Activated B cell treated with CpG ODN at 0.5 μM for 24 hours (primary cell): Measurements from ENCODE around the gene PCDH12. TPM values are rescaled to one million over a fixed set of nuclear protein-coding genes. Genes with fewer than 3 reads are reported as not detected.

Experiments
- ATAC-seq: fragments of 200-7000 bp; cut with Tn5 transposase; one replicate; pipeline ENCODE4 v1.10.0; 2021; ENCODE audit warnings: low read depth, mild to moderate bottlenecking, moderate library complexity
- CTCF ChIA-PET: fragments of 350-600 bp; sonication (Branson Sonifier 250); formaldehyde crosslinking; loops from one replicate; lab custom pipeline; 2021; ENCODE audit warnings: antibody characterized with exemption; lab: Charles Lee
- POLR2A ChIA-PET: fragments of 350-600 bp; sonication (Branson Sonifier 250); formaldehyde crosslinking; loops from one replicate; lab custom pipeline; 2021; ENCODE audit warnings: antibody characterized with exemption; lab: Charles Lee
- DNase-seq: peaks from one replicate; pipeline ENCODE4 v3.0.0; 2022
- H3K27ac Mint-ChIP-seq: one replicate; pipeline ENCODE4 v1.8.0; 2020; ENCODE audit warnings: mixed read lengths
- H3K27me3 Mint-ChIP-seq: one replicate; pipeline ENCODE4 v1.8.0; 2021; ENCODE audit warnings: mixed read lengths
- H3K36me3 Mint-ChIP-seq: one replicate; pipeline ENCODE4 v1.8.0; 2021; ENCODE audit warnings: low read depth, mixed read lengths
- H3K4me1 Mint-ChIP-seq: one replicate; pipeline ENCODE4 v1.8.0; 2021; ENCODE audit warnings: mixed read lengths
- H3K4me3 Mint-ChIP-seq: one replicate; pipeline ENCODE4 v1.8.0; 2020; ENCODE audit warnings: mild to moderate bottlenecking, mixed read lengths
- H3K9me3 Mint-ChIP-seq: one replicate; pipeline ENCODE4 v1.8.0; 2020; ENCODE audit warnings: mixed read lengths
- intact Hi-C: fragments of 100-400 bp; cut with micrococcal nuclease; formaldehyde crosslinking; loops from one replicate; pipeline ENCODE4 v1.15.1; 2024
- total RNA-seq: library from RNA; stranded (reverse); gene quantifications from 2 replicates; pipeline ENCODE4 v1.2.3, GENCODE V29; 2022
- TF ChIP-seq, protein P1 (sequence below): fragments of 200-600 bp; IDR thresholded peaks from one replicate; pipeline ENCODE4 v1.8.0; 2022; ENCODE audit warnings: antibody characterized with exemption, mild to moderate bottlenecking

PCDH12 gene
- total RNA-seq, 1 donor from 2014 or later = not detected

DNA sequence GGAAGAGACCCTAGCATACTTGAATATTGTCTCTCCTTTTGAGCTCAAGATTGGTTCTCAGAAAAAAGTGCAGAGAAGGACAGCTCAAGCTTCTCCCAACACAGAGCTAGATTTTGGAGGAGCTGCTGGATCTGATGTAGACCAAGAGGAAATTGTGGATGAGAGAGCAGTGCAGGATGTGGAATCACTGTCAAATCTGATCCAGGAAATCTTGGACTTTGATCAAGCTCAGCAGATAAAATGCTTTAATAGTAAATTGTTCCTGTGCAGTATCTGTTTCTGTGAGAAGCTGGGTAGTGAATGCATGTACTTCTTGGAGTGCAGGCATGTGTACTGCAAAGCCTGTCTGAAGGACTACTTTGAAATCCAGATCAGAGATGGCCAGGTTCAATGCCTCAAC is 20.4 kb upstream of the PCDH12 start:
- no peak overlapping the region for H3K4me3 Mint-ChIP-seq
- ATAC-seq = no peak
- no peak overlapping the region for H3K27ac Mint-ChIP-seq
- CTCF ChIA-PET = interaction anchor here (1.4 to 4.9 kb wide), 3 partner anchors 12 to 165 kb away, joined by 4 to 25 read pairs (median 8); no protein-coding TSS in a partner anchor
- no peaks in the 10 kb centered on the region for H3K4me1 Mint-ChIP-seq
- H3K27me3 Mint-ChIP-seq = no peaks in the 10 kb centered on the region
- DNase-seq = no peak
- POLR2A ChIA-PET = no interaction called here
- intact Hi-C loops = no loop called here
- peaks cover 77% of the 10 kb centered on the region for H3K36me3 Mint-ChIP-seq
- no peaks in the 10 kb centered on the region for H3K9me3 Mint-ChIP-seq
- TF ChIP-seq, protein P1, sequence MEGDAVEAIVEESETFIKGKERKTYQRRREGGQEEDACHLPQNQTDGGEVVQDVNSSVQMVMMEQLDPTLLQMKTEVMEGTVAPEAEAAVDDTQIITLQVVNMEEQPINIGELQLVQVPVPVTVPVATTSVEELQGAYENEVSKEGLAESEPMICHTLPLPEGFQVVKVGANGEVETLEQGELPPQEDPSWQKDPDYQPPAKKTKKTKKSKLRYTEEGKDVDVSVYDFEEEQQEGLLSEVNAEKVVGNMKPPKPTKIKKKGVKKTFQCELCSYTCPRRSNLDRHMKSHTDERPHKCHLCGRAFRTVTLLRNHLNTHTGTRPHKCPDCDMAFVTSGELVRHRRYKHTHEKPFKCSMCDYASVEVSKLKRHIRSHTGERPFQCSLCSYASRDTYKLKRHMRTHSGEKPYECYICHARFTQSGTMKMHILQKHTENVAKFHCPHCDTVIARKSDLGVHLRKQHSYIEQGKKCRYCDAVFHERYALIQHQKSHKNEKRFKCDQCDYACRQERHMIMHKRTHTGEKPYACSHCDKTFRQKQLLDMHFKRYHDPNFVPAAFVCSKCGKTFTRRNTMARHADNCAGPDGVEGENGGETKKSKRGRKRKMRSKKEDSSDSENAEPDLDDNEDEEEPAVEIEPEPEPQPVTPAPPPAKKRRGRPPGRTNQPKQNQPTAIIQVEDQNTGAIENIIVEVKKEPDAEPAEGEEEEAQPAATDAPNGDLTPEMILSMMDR = no peak

- ChIA-PET CTCF (interaction anchor here (1.6 to 4.9 kb wide), 2 partner anchors 14 to 16 kb away, joined by 3 to 25 read pairs; no protein-coding TSS in a partner anchor), POLR2A (interaction anchor here (0.9 kb wide), 1 partner anchor 15 kb away, joined by 3 read pairs; no protein-coding TSS in a partner anchor)
- H3K36me3 Mint-ChIP-seq = peaks cover 71% of the 10 kb centered on the region
- H3K27ac Mint-ChIP-seq = no peak overlapping the region
- no peak overlapping the region for H3K4me3 Mint-ChIP-seq
- ATAC-seq (no peak), DNase-seq (no peak)
- intact Hi-C loops = no loop called here
- H3K27me3 Mint-ChIP-seq = no peaks in the 10 kb centered on the region
- H3K4me1 Mint-ChIP-seq = peaks cover 3% of the 10 kb centered on the region
- TF ChIP-seq, protein P1 = no peak
- no peaks in the 10 kb centered on the region for H3K9me3 Mint-ChIP-seq
These were observed 18.2 kb upstream of the PCDH12 start for GRCh38 chr5:141976176-141976575.

DNA sequence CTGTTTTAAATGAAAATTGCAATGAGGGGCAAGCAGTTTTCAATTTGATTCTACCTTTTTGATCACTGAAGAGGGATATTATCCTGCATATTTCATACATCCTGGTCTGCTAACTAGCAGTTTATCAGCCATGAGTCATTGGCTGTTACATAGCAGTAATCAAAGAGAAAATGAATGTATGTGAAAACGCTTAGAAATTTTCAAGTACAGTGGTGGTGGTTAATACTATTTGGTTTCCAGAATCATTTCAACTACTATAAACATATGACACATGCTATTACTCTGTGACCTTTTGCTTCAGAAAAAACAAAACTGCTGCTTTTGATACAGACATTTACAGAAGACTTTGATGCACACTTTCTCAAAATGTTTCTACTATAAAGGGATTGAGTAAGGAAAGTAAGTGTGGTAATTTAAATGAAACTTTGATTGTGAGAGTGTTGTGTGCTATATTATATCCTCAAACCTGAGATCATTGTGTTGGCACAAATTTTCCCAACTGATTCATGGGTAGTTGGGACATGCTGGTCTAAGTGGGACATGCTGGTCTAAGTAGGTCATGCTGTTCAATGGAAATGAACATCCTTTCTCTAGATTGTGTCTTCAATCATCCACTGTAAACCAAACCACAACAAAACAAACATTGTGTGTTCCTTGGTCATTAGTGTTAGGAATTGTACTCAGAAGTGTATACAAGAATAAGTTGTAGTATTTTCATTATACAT is 16.0 kb upstream of the PCDH12 start:
- Mint-ChIP-seq H3K4me1 (peaks cover 20% of the 10 kb centered on the region), H3K36me3 (peaks cover 59% of the 10 kb centered on the region), H3K4me3 (no peak overlapping the region), H3K27me3 (no peaks in the 10 kb centered on the region), H3K27ac (no peak overlapping the region), H3K9me3 (no peaks in the 10 kb centered on the region)
- ATAC-seq (no peak), DNase-seq (no peak)
- TF ChIP-seq, protein P1 = no peak
- intact Hi-C loops = no loop called here
- ChIA-PET POLR2A (no interaction called here), CTCF (interaction anchor here (1.5 kb wide), 1 partner anchor 14 kb away, joined by 3 read pairs; no protein-coding TSS in a partner anchor)

DNA sequence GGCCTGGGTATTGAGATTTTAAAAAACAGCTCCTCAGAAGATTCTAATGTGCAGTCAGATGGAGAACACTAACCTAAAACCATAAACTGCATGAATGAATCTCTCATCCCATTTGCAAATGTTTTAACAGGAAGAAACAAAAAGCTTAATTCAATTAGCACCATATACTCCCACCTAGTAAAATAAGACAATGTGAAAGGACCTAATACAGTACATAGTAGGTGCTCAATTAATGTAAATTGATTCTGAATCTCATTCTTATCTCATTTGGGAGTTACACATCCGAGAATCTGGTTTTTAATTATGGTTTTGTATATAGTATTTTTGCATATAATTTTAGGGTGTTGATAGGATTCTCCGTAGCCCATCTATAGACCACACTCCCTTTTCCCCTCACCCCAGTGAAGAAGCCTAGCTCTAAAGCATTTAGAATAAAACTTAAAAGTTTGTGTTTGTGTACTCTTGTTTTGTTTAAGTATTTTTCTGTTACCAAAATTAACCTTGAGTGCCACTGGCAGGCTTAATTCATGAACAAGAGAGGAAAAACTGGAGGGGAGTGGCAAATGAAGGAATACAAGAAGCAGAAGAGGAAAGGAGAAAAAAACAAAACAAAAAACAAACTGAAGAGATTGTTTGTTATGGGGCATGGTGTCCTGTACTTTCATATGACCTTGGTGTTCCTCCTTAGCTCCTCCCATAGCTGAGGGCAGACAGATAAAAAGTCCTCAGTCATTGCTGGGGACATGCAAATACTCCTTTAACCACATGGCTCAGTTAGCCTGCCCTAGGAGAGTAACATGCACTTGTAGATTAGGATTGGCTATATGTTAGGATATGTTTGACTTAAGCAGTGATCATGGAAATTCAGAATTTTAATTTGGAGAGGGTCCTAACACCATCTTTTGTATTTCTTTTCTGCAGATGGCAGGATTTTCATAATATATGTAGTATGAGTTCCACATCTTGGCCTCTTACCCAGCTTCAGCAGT is 12.1 kb upstream of the PCDH12 start:
- DNase-seq (no peak), ATAC-seq (peak; percentile 26)
- ChIA-PET CTCF (interaction anchor here (0.6 to 3.8 kb wide), 16 partner anchors 10 to 743 kb away, joined by 3 to 48 read pairs (median 4); partner anchors contain the start of genes DELE1, GNPDA1 and TAF7), POLR2A (interaction anchor here (0.6 to 4.5 kb wide), 18 partner anchors 9 to 1861 kb away, joined by 3 to 47 read pairs (median 8); partner anchors contain the start of genes DELE1, DIAPH1, FCHSD1 and GNPDA1)
- no peaks in the 10 kb centered on the region for H3K27me3 Mint-ChIP-seq
- H3K36me3 Mint-ChIP-seq = peaks cover 32% of the 10 kb centered on the region
- H3K9me3 Mint-ChIP-seq = no peaks in the 10 kb centered on the region
- peak overlapping the region; percentile 91 for H3K27ac Mint-ChIP-seq
- peaks cover 46% of the 10 kb centered on the region for H3K4me1 Mint-ChIP-seq
- peak overlapping the region; percentile 91 for H3K4me3 Mint-ChIP-seq
- TF ChIP-seq, protein P1 = no peak
- intact Hi-C loops = loop anchor here (1.0 to 5.0 kb wide), 10 partner anchors 10 to 802 kb away; partner anchors contain the start of genes ARHGAP26, HDAC3, NDFIP1 and RELL2
